Fibroblast of villous mesenchyme (primary cell): ENCODE measurements around the gene FAM219A. TPM values are rescaled to one million over a fixed set of nuclear protein-coding genes. Genes with fewer than 3 reads are reported as not detected.

ENCODE experiments used
- DNase-seq: peaks from one replicate; pipeline ENCODE4 v3.0.0-alpha.2; 2010; ENCODE audit warnings: low read depth
- H3K4me3 ChIP-seq: 2 replicates; pipeline ENCODE4 v1.5.1; 2011; ENCODE audit warnings: low read depth, mild to moderate bottlenecking, low read length
- CTCF ChIP-seq: IDR thresholded peaks from 2 replicates; pipeline ENCODE4 v1.5.1; 2012; ENCODE audit warnings: low read depth, mild to moderate bottlenecking, low read length; ENCODE audit not compliant: insufficient read depth
- total RNA-seq: library from RNA; depleted of rRNA; stranded (reverse); fragments of >200 nt; gene quantifications from 2 replicates; pipeline ENCODE4 v1.2.3, GENCODE V29; 2012

The FAM219A gene
- total RNA-seq, 1 donor, result 9.9 TPM

- DNase-seq, result peak; percentile 73
- no peak for TF ChIP-seq CTCF
- peak overlapping the region; percentile 79 for H3K4me3 ChIP-seq
Observed at GRCh38 chr9:34457266-34458012, 931 bp downstream of the FAM219A start.

- no peak for DNase-seq
- H3K4me3 ChIP-seq, result peak overlapping the region; percentile 79
- no peak for TF ChIP-seq CTCF
Observed at GRCh38 chr9:34456746-34457145, 1.6 kb downstream of the FAM219A start.

GRCh38 chr9:34456151-34456550, 2.2 kb downstream of the FAM219A start:
- TF ChIP-seq CTCF, result no peak
- H3K4me3 ChIP-seq, result no peak overlapping the region
- no peak for DNase-seq

DNA sequence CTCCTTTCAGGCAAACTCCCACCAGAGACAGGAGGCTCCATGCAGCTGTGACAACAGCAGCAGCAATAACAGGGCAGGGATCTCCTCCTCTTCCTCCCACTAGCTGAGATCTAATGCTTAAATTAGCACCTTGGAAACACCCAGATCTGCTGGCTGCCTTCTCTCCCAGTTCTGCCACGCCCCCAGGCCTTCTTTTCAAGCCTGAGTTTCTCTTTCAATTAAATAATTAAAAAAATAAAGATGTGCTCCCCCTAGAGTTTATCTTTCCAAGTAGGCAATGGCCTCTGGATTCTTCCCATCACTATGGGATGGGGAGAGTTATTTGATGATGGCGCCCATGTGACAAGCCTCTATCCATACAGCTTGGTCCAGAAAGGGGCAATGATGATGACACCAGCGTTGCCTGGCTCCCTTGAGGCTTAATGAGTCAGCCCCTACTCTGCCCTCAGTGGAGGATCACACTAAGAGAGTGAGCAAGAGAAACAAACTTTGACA, 3.8 kb downstream of the FAM219A start:
- H3K4me3 ChIP-seq, result no peak overlapping the region
- DNase-seq, result peak; percentile 50

GRCh38 chr9:34452568-34452967, 5.8 kb downstream of the FAM219A start:
- no peak overlapping the region for H3K4me3 ChIP-seq
- no peak for TF ChIP-seq CTCF
- DNase-seq, result no peak

More for the DNA sequence above, 3.8 kb downstream of the FAM219A start:
- peak; percentile 27 for TF ChIP-seq CTCF

DNA sequence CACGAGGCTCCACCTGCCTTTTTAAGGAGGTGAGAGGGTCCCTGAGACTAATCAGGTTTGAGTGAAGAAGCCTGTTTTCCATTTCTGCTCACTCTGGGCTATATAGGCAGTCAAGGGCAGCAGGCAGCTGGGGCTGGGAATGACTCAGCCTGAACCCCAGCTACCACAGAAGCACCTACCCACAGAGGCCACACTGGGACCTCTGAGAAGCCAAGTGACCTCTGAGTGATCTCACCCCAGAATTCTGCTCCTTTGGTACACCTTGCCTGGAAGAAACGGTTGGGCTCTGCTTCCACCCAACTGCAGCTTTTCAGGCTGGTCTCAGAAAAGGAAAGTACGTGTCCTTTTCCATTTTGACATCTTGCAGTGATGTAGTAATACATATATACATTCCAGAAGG, 6.8 kb downstream of the FAM219A start:
- DNase-seq, result no peak
- no peak for TF ChIP-seq CTCF
- no peak overlapping the region for H3K4me3 ChIP-seq

- H3K4me3 ChIP-seq, result no peak overlapping the region
- no peak for DNase-seq
- no peak for TF ChIP-seq CTCF
Observed at GRCh38 chr9:34451135-34451534, 7.2 kb downstream of the FAM219A start.
